IMR-90 (cell line): ENCODE data around the gene DSCAM. TPM values are rescaled to one million over a fixed set of nuclear protein-coding genes. Genes with fewer than 3 reads are reported as not detected.

ENCODE experiments used
- ATAC-seq: fragments of 200-7000 bp; cut with Tn5 transposase; 2 replicates; pipeline ENCODE4 v1.9.1; 2020; ENCODE audit warnings: low read depth, mild to moderate bottlenecking, moderate library complexity
- BruUV-seq: library from RNA; stranded (reverse); fragments of 400-500 nt; replicated peaks from 2 replicates; lab custom pipeline; 2021; lab: Mats Ljungman, UMichigan
- CTCF ChIA-PET: fragments of 300-600 bp; formaldehyde crosslinking; extraction: SDS; loops from one replicate; lab custom pipeline; 2021; ENCODE audit warnings: antibody characterized with exemption; lab: Yijun Ruan, JAX
- POLR2A ChIA-PET: fragments of 300-600 bp; sonication (Branson Sonifier 250); formaldehyde crosslinking; loops from one replicate; lab custom pipeline; 2022; ENCODE audit warnings: antibody characterized with exemption; ENCODE audit not compliant: unreplicated experiment; lab: Charles Lee
- DNase-seq: peaks from one replicate; pipeline ENCODE4 v3.0.0; 2013
- H2AFZ ChIP-seq: replicated peaks from 2 replicates; pipeline ENCODE3; 2013; ENCODE audit warnings: low read length, mild to moderate bottlenecking; ENCODE audit not compliant: poor library complexity
- H2AK5ac ChIP-seq: 2 replicates; pipeline ENCODE4 v1.6.1; 2013; ENCODE audit warnings: low read depth, low read length, inconsistent platforms
- H2AK9ac ChIP-seq: replicated peaks from 2 replicates; pipeline ENCODE3; 2013; ENCODE audit warnings: mild to moderate bottlenecking, low read depth, low read length, moderate library complexity; ENCODE audit not compliant: poor library complexity
- H2BK120ac ChIP-seq: 2 replicates; pipeline ENCODE4 v1.6.1; 2013; ENCODE audit warnings: low read depth, low read length, inconsistent platforms
- H2BK15ac ChIP-seq: 3 replicates; pipeline ENCODE4 v1.6.1; 2013; ENCODE audit warnings: low read depth, low read length, inconsistent platforms
- H2BK20ac ChIP-seq: 2 replicates; pipeline ENCODE4 v1.6.1; 2013; ENCODE audit warnings: low read depth, mild to moderate bottlenecking, inconsistent platforms, low read length, moderate library complexity
- H2BK5ac ChIP-seq: 2 replicates; pipeline ENCODE4 v1.6.1; 2013; ENCODE audit warnings: mild to moderate bottlenecking, low read depth, low read length, inconsistent platforms; ENCODE audit not compliant: poor library complexity, severe bottlenecking
- H3K14ac ChIP-seq: replicated peaks from 2 replicates; pipeline ENCODE4 v1.6.1; 2013; ENCODE audit warnings: low read depth, low read length, inconsistent platforms
- H3K18ac ChIP-seq: 2 replicates; pipeline ENCODE4 v1.6.1; 2013; ENCODE audit warnings: low read depth, low read length, control low read depth
- H3K23ac ChIP-seq: 2 replicates; pipeline ENCODE4 v1.6.1; 2013; ENCODE audit warnings: low read depth, low read length, inconsistent platforms
- H3K27ac ChIP-seq: 2 replicates; pipeline ENCODE4 v1.5.1; 2013; ENCODE audit warnings: mild to moderate bottlenecking, control low read depth, low read length; ENCODE audit not compliant: insufficient read depth
- H3K27me3 ChIP-seq: 2 replicates; pipeline ENCODE4 v1.6.1; 2013; ENCODE audit warnings: low read length; ENCODE audit not compliant: control insufficient read depth, insufficient read depth
- H3K36me3 ChIP-seq: 2 replicates; pipeline ENCODE4 v1.6.1; 2013; ENCODE audit warnings: low read length, mixed read lengths; ENCODE audit not compliant: control insufficient read depth, insufficient read depth
- H3K4ac ChIP-seq: 2 replicates; pipeline ENCODE4 v1.6.1; 2013; ENCODE audit warnings: low read depth, low read length, inconsistent platforms
- H3K4me1 ChIP-seq: 2 replicates; pipeline ENCODE4 v1.6.1; 2013; ENCODE audit warnings: low read length, mixed read lengths; ENCODE audit not compliant: control insufficient read depth, insufficient read depth
- H3K4me2 ChIP-seq: 2 replicates; pipeline ENCODE4 v1.6.1; 2013; ENCODE audit warnings: low read depth, mild to moderate bottlenecking, control low read depth, low read length, moderate library complexity
- H3K4me3 ChIP-seq: 2 replicates; pipeline ENCODE4 v1.5.1; 2013; ENCODE audit warnings: low read depth, mild to moderate bottlenecking, control low read depth, low read length, moderate library complexity; ENCODE audit not compliant: insufficient read depth
- H3K56ac ChIP-seq: 2 replicates; pipeline ENCODE4 v1.6.1; 2013; ENCODE audit warnings: low read length, inconsistent platforms; ENCODE audit not compliant: insufficient read depth; ENCODE audit errors: extremely low read depth
- H3K79me1 ChIP-seq, 2 experiments: 2 replicates each; pipeline ENCODE4 v1.6.1; 2013; ENCODE audit warnings: low read length in 2 of 2, inconsistent platforms in 1 of 2, low read depth in 1 of 2
- H3K9ac ChIP-seq: 2 replicates; pipeline ENCODE4 v1.6.1; 2013; ENCODE audit warnings: low read depth, low read length, control low read depth
- H3K9me1 ChIP-seq: 2 replicates; pipeline ENCODE4 v1.6.1; 2013; ENCODE audit warnings: low read length, inconsistent platforms; ENCODE audit not compliant: insufficient read depth
- H3K9me3 ChIP-seq: 2 replicates; pipeline ENCODE4 v1.6.1; 2013; ENCODE audit warnings: low read length; ENCODE audit not compliant: control insufficient read depth, insufficient read depth
- H4K20me1 ChIP-seq: 2 replicates; pipeline ENCODE4 v1.6.1; 2013; ENCODE audit warnings: low read length, inconsistent platforms; ENCODE audit not compliant: insufficient read depth
- H4K5ac ChIP-seq: 2 replicates; pipeline ENCODE4 v1.6.1; 2013; ENCODE audit warnings: mild to moderate bottlenecking, low read depth, low read length, control low read depth
- H4K8ac ChIP-seq, 2 experiments: 2 replicates each; pipeline ENCODE4 v1.6.1; 2013; ENCODE audit warnings: low read depth in 2 of 2, low read length in 2 of 2, control low read depth in 1 of 2, inconsistent platforms in 1 of 2
- H4K91ac ChIP-seq: 2 replicates; pipeline ENCODE4 v1.6.1; 2013; ENCODE audit warnings: low read depth, low read length, inconsistent platforms; ENCODE audit not compliant: insufficient read depth
- BHLHE40 ChIP-seq: fragments of 150-350 bp; IDR thresholded peaks from 2 replicates; pipeline ENCODE4 v1.6.1; 2016; ENCODE audit warnings: mild to moderate bottlenecking, low read depth, low read length
- CEBPB ChIP-seq: IDR thresholded peaks from 2 replicates; pipeline ENCODE4 v1.6.1; 2012; ENCODE audit warnings: low read depth, low read length, improper control_type of control experiment
- CHD1 ChIP-seq: IDR thresholded peaks from 2 replicates; pipeline ENCODE4 v1.6.1; 2012; ENCODE audit warnings: low read depth, low read length, improper control_type of control experiment
- CTCF ChIP-seq: conservative IDR thresholded peaks from 2 replicates; pipeline ENCODE4 v1.5.1; 2012; ENCODE audit warnings: mild to moderate bottlenecking, low read depth, low read length, improper control_type of control experiment
- ELK1 ChIP-seq: fragments of 150-350 bp; IDR thresholded peaks from 2 replicates; pipeline ENCODE4 v1.6.1; 2016; ENCODE audit warnings: low read depth, mild to moderate bottlenecking, low read length, moderate library complexity, borderline replicate concordance
- FOS ChIP-seq: fragments of 150-350 bp; IDR thresholded peaks from 2 replicates; pipeline ENCODE4 v1.6.1; 2016; ENCODE audit warnings: low read depth, low read length
- MAFK ChIP-seq: IDR thresholded peaks from 2 replicates; pipeline ENCODE4 v1.6.1; 2012; ENCODE audit warnings: low read depth, low read length, improper control_type of control experiment
- MAZ ChIP-seq: IDR thresholded peaks from 2 replicates; pipeline ENCODE4 v1.6.1; 2012; ENCODE audit warnings: low read depth, mild to moderate bottlenecking, low read length, improper control_type of control experiment, moderate library complexity, borderline replicate concordance
- MXI1 ChIP-seq: IDR thresholded peaks from 2 replicates; pipeline ENCODE4 v1.6.1; 2012; ENCODE audit warnings: low read depth, mild to moderate bottlenecking, low read length, moderate library complexity, borderline replicate concordance
- NFE2L2 ChIP-seq: fragments of 150-350 bp; IDR thresholded peaks from 2 replicates; pipeline ENCODE4 v1.6.1; 2016; ENCODE audit warnings: low read depth, mild to moderate bottlenecking, low read length
- POLR2A ChIP-seq: IDR thresholded peaks from 2 replicates; pipeline ENCODE4 v1.6.1; 2012; ENCODE audit warnings: mild to moderate bottlenecking, low read depth, low read length
- RAD21 ChIP-seq: IDR thresholded peaks from 2 replicates; pipeline ENCODE4 v1.6.1; 2012; ENCODE audit warnings: low read length, improper control_type of control experiment
- RCOR1 ChIP-seq: IDR thresholded peaks from 2 replicates; pipeline ENCODE4 v1.6.1; 2012; ENCODE audit warnings: mild to moderate bottlenecking, low read length, improper control_type of control experiment; ENCODE audit not compliant: insufficient replicate concordance
- RFX5 ChIP-seq: IDR thresholded peaks from 2 replicates; pipeline ENCODE4 v1.8.0; 2012; ENCODE audit warnings: low read depth, mild to moderate bottlenecking, low read length, moderate library complexity
- SMC3 ChIP-seq: fragments of 150-350 bp; IDR thresholded peaks from 2 replicates; pipeline ENCODE4 v1.6.1; 2016; ENCODE audit warnings: low read depth, mild to moderate bottlenecking, antibody characterized with exemption, low read length, moderate library complexity
- USF2 ChIP-seq: fragments of 150-350 bp; IDR thresholded peaks from 2 replicates; pipeline ENCODE4 v1.6.1; 2017; ENCODE audit warnings: mild to moderate bottlenecking, antibody characterized with exemption, low read length, low read depth
- WGBS, 2 experiments: methylation state at CpG; one replicate each; pipeline versions ENCODE4 v1.1.5 to v1.1.7; 2013; ENCODE audit warnings: missing lambda C conversion rate in 2 of 2; ENCODE audit not compliant: insufficient read length in 1 of 2; ENCODE audit errors: extremely low coverage in 2 of 2; 5-methylcytosine and 5-hydroxymethylcytosine counted together
- dilution Hi-C: fragments of 300-500 bp; cut with HindIII; formaldehyde crosslinking; loops from one replicate; pipeline ENCODE4 v1.14.3; 2018; ENCODE audit warnings: low sequenced_read_pairs; ENCODE audit not compliant: unreplicated experiment
- in situ Hi-C: fragments of 300-500 bp; cut with MboI; formaldehyde crosslinking; loops from 3 replicates; pipeline ENCODE4 v1.14.3; 2019; ENCODE audit warnings: low sequenced_read_pairs, inconsistent platforms, mixed read lengths
- intact Hi-C: fragments of 100-400 bp; cut with micrococcal nuclease; formaldehyde crosslinking; loops from 2 replicates; pipeline ENCODE4 v1.10.0; 2022
- polyA plus RNA-seq, 3 experiments: library from polyadenylated mRNA; depleted of rRNA; stranded (reverse); fragments of >200 nt; gene quantifications; 2 replicates each; pipeline ENCODE4 v1.2.3, GENCODE V29; 2012; ENCODE audit warnings: low replicate concordance in 1 of 3
- total RNA-seq: library from RNA; depleted of rRNA; stranded (reverse); fragments of >200 nt; gene quantifications from 2 replicates; pipeline ENCODE4 v1.2.3, GENCODE V29; 2012

DSCAM gene
- total and polyA plus RNA-seq, 2 of the 4 experiments (the other 2 are of a cell fraction): under 0.01 to 0.02 TPM

DNA sequence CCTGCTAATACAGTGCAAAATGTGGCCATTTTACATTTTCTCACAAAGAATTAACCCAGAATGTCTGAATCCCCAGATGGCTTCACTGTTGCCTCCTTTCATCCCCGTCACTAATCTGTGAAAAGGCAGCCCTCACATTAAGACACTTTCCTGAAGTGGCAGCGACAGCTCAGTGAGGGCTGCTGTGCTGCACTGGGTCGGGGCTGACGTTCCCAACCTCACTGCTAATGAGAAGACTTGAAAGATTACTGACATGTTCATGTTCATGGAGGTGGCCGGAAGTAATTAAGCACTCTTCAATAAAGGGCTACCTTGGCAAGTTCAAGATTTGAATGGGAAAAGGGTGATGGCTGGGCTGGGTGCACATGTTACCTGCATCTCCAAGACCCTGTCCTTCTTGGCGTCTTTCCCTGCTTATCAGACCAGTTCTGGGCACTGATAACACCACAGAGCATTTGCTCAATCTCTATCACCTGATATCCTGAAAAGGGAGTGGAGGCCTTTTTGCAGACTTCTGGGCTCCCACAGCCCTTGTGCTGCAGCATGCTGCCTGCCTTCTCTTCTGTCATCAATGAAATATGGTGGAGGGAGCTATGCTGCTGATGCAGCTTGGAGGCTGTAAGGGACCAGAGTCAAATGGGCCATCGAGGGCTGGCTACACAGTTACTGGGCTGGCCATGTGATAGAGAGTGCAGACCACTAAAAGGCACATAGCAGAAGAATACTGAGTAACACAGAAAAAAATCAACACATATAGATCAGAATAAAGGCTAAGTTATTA, 596.3 kb downstream of the DSCAM start:
- H3K79me1 ChIP-seq: no peaks in the 10 kb centered on the region
- ATAC-seq: no peak
- no peak for DNase-seq
- no peak overlapping the region for H2BK15ac ChIP-seq
- no peak overlapping the region for H2AK9ac ChIP-seq
- H4K91ac ChIP-seq: no peak overlapping the region
- WGBS, 2 experiments: no CpG with 5 or more reads among the region's 7 CpGs
- no peaks in the 10 kb centered on the region for H4K20me1 ChIP-seq
- H2BK5ac ChIP-seq: no peak overlapping the region
- no peak overlapping the region for H3K14ac ChIP-seq
- no peaks in the 10 kb centered on the region for H3K9me1 ChIP-seq
- H2AFZ ChIP-seq: no peak overlapping the region
- BruUV-seq: no TSS peak
- H2AK5ac ChIP-seq: no peak overlapping the region
- H3K4me1 ChIP-seq: no peaks in the 10 kb centered on the region
- H3K27ac ChIP-seq: no peak overlapping the region
- H3K4me2 ChIP-seq: no peak overlapping the region
- in situ Hi-C loops: no loop called here
- H3K9ac ChIP-seq: no peak overlapping the region
- no peak overlapping the region for H3K18ac ChIP-seq
- H4K8ac ChIP-seq: no peak overlapping the region
- ChIA-PET CTCF (no interaction called here), POLR2A (no interaction called here)
- H4K5ac ChIP-seq: no peak overlapping the region
- H3K27me3 ChIP-seq: no peaks in the 10 kb centered on the region
- dilution Hi-C loops: no loop called here
- no peak overlapping the region for H2BK20ac ChIP-seq
- no peaks in the 10 kb centered on the region for H3K36me3 ChIP-seq
- H3K23ac ChIP-seq: no peak overlapping the region
- no peak overlapping the region for H3K4ac ChIP-seq
- no peak for TF ChIP-seq CTCF
- no peak for TF ChIP-seq USF2
- no peak for TF ChIP-seq CEBPB
- no peak for TF ChIP-seq POLR2A
- TF ChIP-seq BHLHE40: no peak
- TF ChIP-seq MXI1: no peak
- TF ChIP-seq RAD21: no peak
- TF ChIP-seq SMC3: no peak
- TF ChIP-seq ELK1: no peak
- no peak for TF ChIP-seq RCOR1
- TF ChIP-seq NFE2L2: no peak
- no peak for TF ChIP-seq RFX5
- TF ChIP-seq MAZ: no peak
- TF ChIP-seq FOS: no peak
- TF ChIP-seq MAFK: no peak
- no peak for TF ChIP-seq CHD1
- intact Hi-C loops: no loop called here
- no peak overlapping the region for H2BK120ac ChIP-seq
- H3K56ac ChIP-seq: no peak overlapping the region
- H3K4me3 ChIP-seq: no peak overlapping the region
- peaks cover 30% of the 10 kb centered on the region for H3K9me3 ChIP-seq
